ENCODE results near the gene APOBEC3C.
"Not testable (repeated sequence)": the region's sequence is repeated elsewhere in the genome, so short reads cannot be mapped to it uniquely, and the experiment has no call there.

DNA sequence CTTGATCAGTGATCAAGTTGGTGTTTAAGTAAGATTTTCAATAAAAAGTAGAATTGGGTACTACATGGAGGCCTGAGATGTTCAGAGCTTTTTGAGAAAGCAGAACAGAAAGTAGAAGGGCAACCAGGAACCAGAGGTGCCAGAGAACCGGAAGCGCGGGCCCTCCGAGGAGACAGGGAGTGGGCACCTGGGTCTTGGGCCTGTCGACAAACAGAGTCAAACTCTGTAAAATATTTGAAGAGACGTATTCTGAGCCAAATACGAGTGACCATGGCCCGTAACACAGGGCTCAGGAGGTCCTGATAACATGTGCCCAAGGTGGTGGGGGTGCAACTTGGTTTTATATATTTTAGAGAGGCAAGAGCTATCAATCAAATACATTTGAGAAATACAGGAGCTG, 49.8 kb downstream of the APOBEC3C start:
- TF ChIP-seq SUZ12 (IDR thresholded peaks at IDR 0.05; ENCODE audit: extremely low read depth, insufficient read depth, insufficient read length); YY1 (IDR thresholded peaks at IDR 0.05; ENCODE audit: insufficient read depth, insufficient read length): not testable (repeated sequence)
